Left ventricle myocardium superior (tissue), 1 donor: ENCODE results near the gene ADGRL2. TPM values are rescaled to one million over a fixed set of nuclear protein-coding genes. Genes with fewer than 3 reads are reported as not detected.

Experiments used
- ATAC-seq: fragments of 200-7000 bp; cut with Tn5 transposase; one replicate; pipeline ENCODE4 v1.9.1; 2020; ENCODE audit warnings: mild to moderate bottlenecking, moderate library complexity
- DNase-seq: peaks from one replicate; pipeline ENCODE4 v3.0.0-alpha.2; 2020
- intact Hi-C: fragments of 100-400 bp; cut with micrococcal nuclease; formaldehyde crosslinking; loops from one replicate; pipeline ENCODE4 v1.11.0; 2022
- total RNA-seq: library from RNA; stranded (reverse); fragmentation: NEBNext Ultra II Directional; extraction: Animal tissue kit (Norgen Biotek cat#: 25700); gene quantifications from one replicate; pipeline ENCODE4 v1.2.1, GENCODE V29; 2021
- donor health status: DM: no; HTN: yes; CAD: no; lungs with severe emphysema.

ADGRL2 gene
- total RNA-seq, 1 donor from 2014 or later, result 48.1 TPM

- ATAC-seq, result peak; percentile 87
- no peak for DNase-seq
- intact Hi-C loops, result no loop called here
Observed at GRCh38 chr1:82018319-82018718, 217.6 kb downstream of the ADGRL2 start.

- DNase-seq (no peak), ATAC-seq (no peak)
- intact Hi-C loops, result no loop called here
Observed at GRCh38 chr1:82019508-82019907, 218.8 kb downstream of the ADGRL2 start.

- ATAC-seq, result no peak
- intact Hi-C loops, result no loop called here
- no peak for DNase-seq
Observed at GRCh38 chr1:82030830-82031229, 230.1 kb downstream of the ADGRL2 start.

- intact Hi-C loops, result no loop called here
- DNase-seq (no peak), ATAC-seq (no peak)
Observed at GRCh38 chr1:82032068-82032467, 231.3 kb downstream of the ADGRL2 start.

GRCh38 chr1:82034812-82035211, 234.1 kb downstream of the ADGRL2 start:
- ATAC-seq (no peak), DNase-seq (no peak)
- intact Hi-C loops, result no loop called here
